Endothelial cell of umbilical vein (primary cell): ENCODE data around the gene PLEKHA4. TPM values are rescaled to one million over a fixed set of nuclear protein-coding genes. Genes with fewer than 3 reads are reported as not detected.

Experiments
- BruUV-seq: library from RNA; stranded (reverse); fragments of 400-500 nt; replicated peaks from 2 replicates; lab custom pipeline; 2021; lab: Mats Ljungman, UMichigan
- CTCF ChIA-PET: fragments of 300-600, 350-600 bp; sonication (Branson Sonifier 250); formaldehyde crosslinking; loops from one replicate; lab custom pipeline; 2021; ENCODE audit warnings: antibody characterized with exemption, inconsistent platforms; lab: Charles Lee
- POLR2A ChIA-PET: fragments of 300-600, 350-600 bp; sonication (Branson Sonifier 250); formaldehyde crosslinking; loops from one replicate; lab custom pipeline; 2021; ENCODE audit warnings: antibody characterized with exemption, inconsistent platforms; lab: Charles Lee
- DNase-seq: peaks from one replicate; pipeline ENCODE4 v3.0.0-alpha.2; 2011; ENCODE audit warnings: low read depth, low spot score
- FAIRE-seq: peaks from 2 replicates; lab custom pipeline; 2011; peaks lifted over from hg19 to GRCh38; lab: Jason Lieb, UNC
- H2AFZ ChIP-seq: 2 replicates; pipeline ENCODE4 v1.6.0; 2012; ENCODE audit warnings: low read depth, low read length, control low read depth, inconsistent platforms
- H3K27ac ChIP-seq: 2 replicates; pipeline ENCODE4 v1.5.1; 2011; ENCODE audit warnings: low read depth, mild to moderate bottlenecking, control low read depth, low read length, moderate library complexity; ENCODE audit not compliant: insufficient read depth
- H3K27me3 ChIP-seq, 2 experiments: 2 replicates each; pipeline versions ENCODE4 v1.6.0 to v1.6.1; 2011; ENCODE audit warnings: low read length in 2 of 2, mixed read lengths in 1 of 2; ENCODE audit not compliant: control insufficient read depth in 2 of 2, insufficient read depth in 2 of 2
- H3K36me3 ChIP-seq, 2 experiments: 2 replicates in 1 of 2; 3 replicates in 1 of 2; pipeline ENCODE4 v1.5.1; 2011; ENCODE audit warnings: low read length in 2 of 2, mild to moderate bottlenecking in 1 of 2, moderate library complexity in 1 of 2; ENCODE audit not compliant: control insufficient read depth in 2 of 2, insufficient read depth in 2 of 2; ENCODE audit errors: extremely low read depth in 1 of 2
- H3K4me1 ChIP-seq: 3 replicates; pipeline ENCODE4 v1.5.1; 2011; ENCODE audit warnings: mild to moderate bottlenecking, low read length; ENCODE audit not compliant: control insufficient read depth, insufficient read depth; ENCODE audit errors: extremely low read depth
- H3K4me2 ChIP-seq: 2 replicates; pipeline ENCODE4 v1.6.1; 2011; ENCODE audit warnings: low read length, control low read depth, mixed read lengths; ENCODE audit not compliant: insufficient read depth
- H3K4me3 ChIP-seq, 3 experiments: fragments of 200-600 bp in 1 of 3; sonication (generic), shearing (Covaris generic) in 1 of 3; replicated peaks in 1 of 3; 2 replicates each; pipeline ENCODE4 v1.5.1; 2011 to 2016; ENCODE audit warnings: control low read depth in 3 of 3, low read length in 3 of 3, mild to moderate bottlenecking in 2 of 3, inconsistent platforms in 1 of 3, low read depth in 1 of 3, moderate library complexity in 1 of 3; ENCODE audit not compliant: insufficient read depth in 1 of 3
- H3K79me2 ChIP-seq: 2 replicates; pipeline ENCODE4 v1.6.0; 2012; ENCODE audit warnings: low read length, inconsistent platforms; ENCODE audit not compliant: control insufficient read depth, insufficient read depth
- H3K9ac ChIP-seq: replicated peaks from 2 replicates; pipeline ENCODE3; 2011; ENCODE audit warnings: low read length, control low read depth; ENCODE audit not compliant: insufficient read depth; ENCODE audit errors: extremely low read depth
- H3K9me1 ChIP-seq: replicated peaks from 3 replicates; pipeline ENCODE4 v1.6.0; 2011; ENCODE audit warnings: mild to moderate bottlenecking, low read length; ENCODE audit not compliant: control insufficient read depth, insufficient read depth; ENCODE audit errors: extremely low read depth
- H3K9me3 ChIP-seq: replicated peaks from 2 replicates; pipeline ENCODE4 v1.5.1; 2012; ENCODE audit warnings: low read length, inconsistent platforms; ENCODE audit not compliant: control insufficient read depth, insufficient read depth
- H4K20me1 ChIP-seq: replicated peaks from 2 replicates; pipeline ENCODE3; 2011; ENCODE audit warnings: mild to moderate bottlenecking, low read length; ENCODE audit not compliant: control insufficient read depth, insufficient read depth; ENCODE audit errors: extremely low read depth
- CTCF ChIP-seq, 2 donors: IDR thresholded peaks; 1 replicate in 1 of 2; 2 replicates in 1 of 2; pipeline ENCODE4 v1.5.1; 2011; ENCODE audit warnings: low read length in 2 of 2, mild to moderate bottlenecking in 2 of 2, moderate library complexity in 2 of 2, control low read depth in 1 of 2, inconsistent platforms in 1 of 2, low read depth in 1 of 2; ENCODE audit not compliant: insufficient read depth in 1 of 2; ENCODE audit errors: extremely low read depth in 1 of 2
- EZH2 ChIP-seq: IDR thresholded peaks from 2 replicates; pipeline ENCODE4 v1.6.1; 2012; ENCODE audit warnings: borderline replicate concordance, low read depth, mild to moderate bottlenecking, moderate library complexity, low read length, inconsistent platforms; ENCODE audit not compliant: severe bottlenecking
- FOS ChIP-seq: IDR thresholded peaks from 2 replicates; pipeline ENCODE4 v1.6.1; 2011; ENCODE audit warnings: mild to moderate bottlenecking, low read length, moderate library complexity, borderline replicate concordance; ENCODE audit not compliant: insufficient read depth
- GATA2 ChIP-seq: IDR thresholded peaks from 2 replicates; pipeline ENCODE4 v1.7.0; 2011; ENCODE audit warnings: low read depth, mild to moderate bottlenecking, moderate library complexity, mixed read lengths, low read length; ENCODE audit not compliant: insufficient read length, insufficient read depth
- JUN ChIP-seq: IDR thresholded peaks from 2 replicates; pipeline ENCODE4 v1.6.1; 2011; ENCODE audit warnings: borderline replicate concordance, low read depth; ENCODE audit not compliant: insufficient read length, insufficient read depth
- MAX ChIP-seq: IDR thresholded peaks from 2 replicates; pipeline ENCODE4 v1.6.1; 2011; ENCODE audit not compliant: insufficient read depth, insufficient read length
- MYC ChIP-seq: IDR thresholded peaks from one replicate; pipeline ENCODE4 v1.6.1; 2011; ENCODE audit warnings: mild to moderate bottlenecking, low read depth, low read length
- POLR2A ChIP-seq: IDR thresholded peaks from 2 replicates; pipeline ENCODE4 v1.6.1; 2012; ENCODE audit warnings: low read depth, mild to moderate bottlenecking, control low read depth, low read length
- POLR2AphosphoS5 ChIP-seq: IDR thresholded peaks from 2 replicates; pipeline ENCODE4 v1.6.1; 2012; ENCODE audit warnings: low read depth, mild to moderate bottlenecking, control low read depth, low read length, moderate library complexity; ENCODE audit not compliant: insufficient read depth
- dilution Hi-C: fragments of 300-500 bp; cut with MboI; formaldehyde crosslinking; loops from one replicate; pipeline ENCODE4 v1.15.0; 2019; ENCODE audit warnings: low sequenced_read_pairs; ENCODE audit not compliant: extremely low pct_ligation_motif_present
- intact Hi-C: fragments of 100-400 bp; cut with micrococcal nuclease; formaldehyde crosslinking; loops from one replicate; pipeline ENCODE4 v1.10.0; 2022
- polyA plus RNA-seq, 4 experiments: library from polyadenylated mRNA; depleted of rRNA in 3 of 4; stranded (reverse) in 3 of 4; unstranded in 1 of 4; fragments of >200 nt; gene quantifications; 2 replicates each; pipeline versions ENCODE4 v1.2.1 to v1.2.3, GENCODE V29; 2011 to 2012; ENCODE audit warnings: missing spikeins in 1 of 4
- total RNA-seq: library from RNA; stranded (reverse); gene quantifications from 2 replicates; pipeline ENCODE4 v1.2.3, GENCODE V29; 2021

Gene PLEKHA4
- total and polyA plus RNA-seq, 2 donors (not counting 3 experiments of a cell fraction or from before 2014, with no cell fraction given): 4.5 to 10.1 TPM

- no peak overlapping the region for H3K4me3 ChIP-seq
- dilution Hi-C loops: no loop called here
- intact Hi-C loops: no loop called here
- FAIRE-seq: no peak
- H3K9me3 ChIP-seq: no peaks in the 10 kb centered on the region
- no peaks in the 10 kb centered on the region for H3K9me1 ChIP-seq
- no peaks in the 10 kb centered on the region for H3K36me3 ChIP-seq
- no peak overlapping the region for H2AFZ ChIP-seq
- POLR2A ChIA-PET: interaction anchor here (1.4 kb wide), 1 partner anchor 11 kb away, joined by 4 read pairs; the partner anchor contains the start of gene PPP1R15A
- TF ChIP-seq FOS (no peak), POLR2A (no peak), POLR2AphosphoS5 (no peak), JUN (no peak), CTCF (IDR thresholded peaks at IDR 0.05; ENCODE audit: extremely low read depth in 1 of 2, insufficient read depth in 1 of 2, low read depth in 1 of 2, low read length in 2 of 2) (no peak), MAX (no peak), MYC (no peak), GATA2 (no peak), EZH2 (no peak)
- DNase-seq: no peak
- no peaks in the 10 kb centered on the region for H3K4me1 ChIP-seq
- no peak overlapping the region for H3K27ac ChIP-seq
- CTCF ChIA-PET: no interaction called here
- no TSS peak for BruUV-seq
- H3K4me2 ChIP-seq: no peak overlapping the region
- H4K20me1 ChIP-seq: no peaks in the 10 kb centered on the region
- H3K79me2 ChIP-seq: no peaks in the 10 kb centered on the region
- no peak overlapping the region for H3K9ac ChIP-seq
- no peaks in the 10 kb centered on the region for H3K27me3 ChIP-seq
Measured at GRCh38 chr19:48861313-48861712, 7.1 kb downstream of the PLEKHA4 start.
